ENCODE measurements around the gene CAPZB. TPM values are rescaled to one million over a fixed set of nuclear protein-coding genes. Genes with fewer than 3 reads are reported as not detected.

The CAPZB gene
- total and polyA plus RNA-seq, 2 donors, result 136 to 255 TPM

- no peaks in the 10 kb centered on the region for H3K9me3 ChIP-seq (ENCODE audit: control insufficient read depth in 2 of 2, insufficient read depth in 1 of 2, low read length in 1 of 2)
- H3K4me3 ChIP-seq (ENCODE audit: low read length in 2 of 2), result no peak overlapping the region
- DNase-seq (ENCODE audit: low read depth in 6 of 9, low spot score in 9 of 9), result no peak
- WGBS, result 93% methylated on average over 6 of the region's 6 CpGs
- peaks cover 31 to 65% of the 10 kb centered on the region in 2 donors for H3K4me1 ChIP-seq (ENCODE audit: control insufficient read depth in 2 of 2, insufficient read depth in 2 of 2, low read length in 2 of 2)
- H3K27me3 ChIP-seq (ENCODE audit: control insufficient read depth in 2 of 2, insufficient read depth in 1 of 2, low read length in 1 of 2), result no peaks in the 10 kb centered on the region
- peak overlapping the region; percentile 52 to 81 for H3K27ac ChIP-seq (ENCODE audit: low read depth in 1 of 2, low read length in 1 of 2)
- H3K36me3 ChIP-seq (ENCODE audit: control insufficient read depth in 2 of 2, insufficient read depth in 2 of 2, low read length in 1 of 2), result peaks cover 11 to 16% of the 10 kb centered on the region in 2 donors
These were observed 34.4 kb downstream of the CAPZB start for GRCh38 chr1:19450811-19451515.

- no peaks in the 10 kb centered on the region for H3K27me3 ChIP-seq (ENCODE audit: control insufficient read depth in 2 of 2, insufficient read depth in 1 of 2, low read length in 1 of 2)
- peak overlapping the region; percentile 33 to 67 for H3K27ac ChIP-seq (ENCODE audit: low read depth in 1 of 2, low read length in 1 of 2)
- H3K36me3 ChIP-seq (ENCODE audit: control insufficient read depth in 2 of 2, insufficient read depth in 2 of 2, low read length in 1 of 2), result peaks cover 11 to 12% of the 10 kb centered on the region in 2 donors
- WGBS, result 94% methylated on average over 13 of the region's 13 CpGs
- no peak for DNase-seq (ENCODE audit: low read depth in 6 of 9, low spot score in 9 of 9)
- H3K9me3 ChIP-seq (ENCODE audit: control insufficient read depth in 2 of 2, insufficient read depth in 1 of 2, low read length in 1 of 2), result no peaks in the 10 kb centered on the region
- peaks cover 29 to 62% of the 10 kb centered on the region in 2 donors for H3K4me1 ChIP-seq (ENCODE audit: control insufficient read depth in 2 of 2, insufficient read depth in 2 of 2, low read length in 2 of 2)
- no peak overlapping the region for H3K4me3 ChIP-seq (ENCODE audit: low read length in 2 of 2)
These were observed 35.7 kb downstream of the CAPZB start for GRCh38 chr1:19449454-19450228.

DNA sequence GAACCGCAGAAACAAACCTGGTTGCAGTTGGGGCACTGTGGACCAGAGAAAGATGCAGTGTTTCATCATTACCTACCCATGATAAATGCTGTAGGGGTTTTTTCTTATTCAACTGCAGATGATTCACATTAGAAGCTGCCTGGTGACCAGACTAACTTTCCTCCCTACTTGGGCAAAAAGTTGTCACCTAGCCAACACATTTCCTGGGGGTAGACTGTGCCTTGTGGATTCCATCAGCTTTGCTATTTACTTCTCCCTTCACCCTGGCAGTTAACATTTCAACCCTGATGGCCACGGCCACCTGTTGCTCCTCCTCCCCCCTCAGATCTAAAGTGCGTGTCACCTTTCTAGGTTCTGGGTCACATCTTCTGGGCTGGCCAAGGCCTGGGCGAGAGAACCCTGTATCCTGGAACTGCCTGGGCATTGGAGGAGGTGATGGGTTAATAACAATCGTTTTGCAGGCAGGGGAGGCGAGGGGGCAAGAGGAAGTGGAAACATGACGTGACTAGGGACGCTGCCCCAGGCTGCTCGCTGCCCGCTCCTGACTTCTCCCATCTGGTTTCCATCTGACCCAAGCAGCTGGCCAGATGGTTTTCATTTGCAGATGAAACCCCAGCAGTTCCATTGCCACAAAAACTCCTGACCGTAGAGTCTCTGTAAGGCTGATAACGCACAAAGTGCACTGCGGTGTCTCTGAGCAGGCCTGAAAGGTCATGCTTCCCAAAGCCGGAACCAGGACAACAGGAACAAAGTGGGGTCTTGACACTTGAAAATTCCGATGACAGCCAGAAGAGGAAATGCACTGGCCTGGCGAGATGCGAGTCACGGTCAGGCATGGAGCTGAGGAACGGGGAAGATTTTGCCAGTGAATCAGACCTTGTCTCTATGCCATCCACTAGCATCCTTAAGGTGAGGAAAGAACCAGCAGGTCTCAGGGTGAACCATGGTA is 36.6 kb downstream of the CAPZB start:
- Histone ChIP-seq H3K4me1 (ENCODE audit: control insufficient read depth in 2 of 2, insufficient read depth in 2 of 2, low read length in 2 of 2) (peaks cover 27 to 62% of the 10 kb centered on the region in 2 donors), H3K27ac (ENCODE audit: low read depth in 1 of 2, low read length in 1 of 2) (peak overlapping the region; percentile 61 to 67), H3K9me3 (ENCODE audit: control insufficient read depth in 2 of 2, insufficient read depth in 1 of 2, low read length in 1 of 2) (no peaks in the 10 kb centered on the region), H3K36me3 (ENCODE audit: control insufficient read depth in 2 of 2, insufficient read depth in 2 of 2, low read length in 1 of 2) (peaks cover 11 to 12% of the 10 kb centered on the region in 2 donors), H3K4me3 (ENCODE audit: low read length in 2 of 2) (no peak overlapping the region), H3K27me3 (ENCODE audit: control insufficient read depth in 2 of 2, insufficient read depth in 1 of 2, low read length in 1 of 2) (no peaks in the 10 kb centered on the region)
- DNase-seq (ENCODE audit: low read depth in 6 of 9, low spot score in 9 of 9), result no peak
- WGBS, result 78% methylated on average over 19 of the region's 19 CpGs

GRCh38 chr1:19447550-19447949 is 37.8 kb downstream of the CAPZB start:
- H3K27me3 ChIP-seq (ENCODE audit: control insufficient read depth in 2 of 2, insufficient read depth in 1 of 2, low read length in 1 of 2), result no peaks in the 10 kb centered on the region
- no peak for DNase-seq (ENCODE audit: low read depth in 6 of 9, low spot score in 9 of 9)

DNA sequence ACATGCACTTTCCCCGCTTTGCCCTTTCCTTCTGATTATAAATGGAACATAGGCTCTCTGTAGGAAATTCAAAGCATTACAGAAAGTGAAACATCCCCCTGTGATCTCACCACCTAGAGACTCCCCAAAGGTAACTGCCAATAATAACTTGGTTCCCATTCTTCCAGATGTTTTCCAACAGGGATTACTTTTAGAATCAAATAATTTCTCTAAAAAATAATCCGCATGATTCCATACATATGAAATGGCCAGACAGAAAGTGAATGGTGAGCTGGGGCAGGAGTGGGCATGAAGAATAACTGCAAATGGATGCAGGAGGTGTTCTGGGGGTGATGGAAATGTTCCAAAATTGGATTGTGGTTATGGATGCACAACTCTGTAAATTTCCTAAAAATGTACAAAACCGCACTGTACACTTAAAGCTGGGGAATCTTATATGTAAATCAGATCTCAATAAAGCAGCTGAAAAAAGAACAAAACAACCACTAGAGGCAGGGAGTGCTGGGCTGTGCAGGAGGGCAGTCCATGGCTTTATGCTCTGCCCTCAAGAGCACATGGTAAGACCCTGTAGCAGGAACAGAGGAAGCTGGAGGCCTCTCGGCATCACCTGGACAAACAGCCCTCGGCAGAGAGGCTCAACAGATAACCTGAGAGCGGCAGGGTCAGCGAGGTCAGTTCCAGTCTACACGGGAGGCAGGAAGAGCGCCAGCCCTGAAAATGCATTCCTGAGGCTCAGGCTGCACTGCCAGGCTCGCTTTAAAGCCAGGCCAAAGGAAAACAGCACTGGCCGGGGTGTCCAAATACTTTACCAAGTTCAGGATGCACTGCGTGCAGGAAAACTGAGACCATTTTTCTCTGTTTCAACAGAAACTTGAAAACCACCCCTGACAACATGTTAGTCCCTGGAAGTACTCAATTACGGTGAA is 39.7 kb downstream of the CAPZB start:
- no peaks in the 10 kb centered on the region for H3K27me3 ChIP-seq (ENCODE audit: control insufficient read depth in 2 of 2, insufficient read depth in 1 of 2, low read length in 1 of 2)
- no peak for DNase-seq (ENCODE audit: low read depth in 6 of 9, low spot score in 9 of 9)
- peak overlapping the region; percentile 25 to 44 for H3K27ac ChIP-seq (ENCODE audit: low read depth in 1 of 2, low read length in 1 of 2)
- H3K36me3 ChIP-seq (ENCODE audit: control insufficient read depth in 2 of 2, insufficient read depth in 2 of 2, low read length in 1 of 2), result peaks cover 9 to 12% of the 10 kb centered on the region in 2 donors
- H3K4me3 ChIP-seq (ENCODE audit: low read length in 2 of 2), result no peak overlapping the region
- H3K9me3 ChIP-seq (ENCODE audit: control insufficient read depth in 2 of 2, insufficient read depth in 1 of 2, low read length in 1 of 2), result no peaks in the 10 kb centered on the region
- 75% methylated on average over 13 of the region's 13 CpGs for WGBS
- peaks cover 25 to 59% of the 10 kb centered on the region in 2 donors for H3K4me1 ChIP-seq (ENCODE audit: control insufficient read depth in 2 of 2, insufficient read depth in 2 of 2, low read length in 2 of 2)

More at GRCh38 chr1:19447550-19447949, 37.8 kb downstream of the CAPZB start:
- H3K9me3 ChIP-seq (ENCODE audit: control insufficient read depth in 2 of 2, insufficient read depth in 1 of 2, low read length in 1 of 2), result no peaks in the 10 kb centered on the region
- peaks cover 27 to 68% of the 10 kb centered on the region in 2 donors for H3K4me1 ChIP-seq (ENCODE audit: control insufficient read depth in 2 of 2, insufficient read depth in 2 of 2, low read length in 2 of 2)
- WGBS, result 65% methylated on average over 9 of the region's 9 CpGs
- peaks cover 11 to 12% of the 10 kb centered on the region in 2 donors for H3K36me3 ChIP-seq (ENCODE audit: control insufficient read depth in 2 of 2, insufficient read depth in 2 of 2, low read length in 1 of 2)
- no peak overlapping the region for H3K4me3 ChIP-seq (ENCODE audit: low read length in 2 of 2)
- H3K27ac ChIP-seq (ENCODE audit: low read depth in 1 of 2, low read length in 1 of 2), result peak overlapping the region in 1 of 2 donors; percentile 67

DNA sequence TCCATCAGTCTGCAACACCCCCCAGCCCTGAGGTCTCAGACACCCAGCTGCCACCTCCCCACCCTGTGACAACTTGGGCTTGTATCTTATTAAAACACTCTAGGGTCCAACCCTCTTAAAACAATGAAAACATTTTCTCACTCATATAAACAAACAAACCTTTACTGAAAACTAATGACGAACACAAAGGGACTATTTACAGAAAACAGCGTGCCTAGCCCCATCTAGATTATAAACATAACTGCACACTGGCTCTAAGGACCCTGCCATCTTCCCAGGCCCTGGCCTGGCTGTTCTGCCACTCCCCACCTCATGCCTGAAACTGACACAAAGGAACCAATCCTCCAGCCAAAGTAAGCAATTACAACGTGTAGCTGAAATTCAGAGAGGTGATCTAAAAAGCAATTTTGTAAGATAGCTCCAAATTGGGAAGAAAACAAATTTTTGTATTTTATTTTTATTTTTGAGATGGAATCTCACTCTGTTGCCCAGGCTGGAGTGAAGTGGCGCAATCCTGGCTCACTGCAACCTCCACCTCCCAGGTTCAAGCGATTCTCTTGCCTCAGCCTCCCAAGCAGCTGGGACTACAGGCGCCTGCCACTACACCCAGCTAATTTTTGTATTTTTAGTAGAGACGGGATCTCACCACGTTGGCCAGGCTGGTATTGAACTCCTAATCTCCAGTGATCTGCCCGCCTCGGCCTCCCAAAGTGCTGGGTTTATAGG is 40.9 kb downstream of the CAPZB start:
- H3K4me1 ChIP-seq (ENCODE audit: control insufficient read depth in 2 of 2, insufficient read depth in 2 of 2, low read length in 2 of 2), result peaks cover 25 to 64% of the 10 kb centered on the region in 2 donors
- 87% methylated on average over 10 of the region's 10 CpGs for WGBS
- H3K36me3 ChIP-seq (ENCODE audit: control insufficient read depth in 2 of 2, insufficient read depth in 2 of 2, low read length in 1 of 2), result peaks cover 9 to 12% of the 10 kb centered on the region in 2 donors
- H3K4me3 ChIP-seq (ENCODE audit: low read length in 2 of 2), result no peak overlapping the region
- no peak overlapping the region for H3K27ac ChIP-seq (ENCODE audit: low read depth in 1 of 2, low read length in 1 of 2)
- no peak for DNase-seq (ENCODE audit: low read depth in 6 of 9, low spot score in 9 of 9)
- no peaks in the 10 kb centered on the region for H3K9me3 ChIP-seq (ENCODE audit: control insufficient read depth in 2 of 2, insufficient read depth in 1 of 2, low read length in 1 of 2)
- H3K27me3 ChIP-seq (ENCODE audit: control insufficient read depth in 2 of 2, insufficient read depth in 1 of 2, low read length in 1 of 2), result no peaks in the 10 kb centered on the region

DNA sequence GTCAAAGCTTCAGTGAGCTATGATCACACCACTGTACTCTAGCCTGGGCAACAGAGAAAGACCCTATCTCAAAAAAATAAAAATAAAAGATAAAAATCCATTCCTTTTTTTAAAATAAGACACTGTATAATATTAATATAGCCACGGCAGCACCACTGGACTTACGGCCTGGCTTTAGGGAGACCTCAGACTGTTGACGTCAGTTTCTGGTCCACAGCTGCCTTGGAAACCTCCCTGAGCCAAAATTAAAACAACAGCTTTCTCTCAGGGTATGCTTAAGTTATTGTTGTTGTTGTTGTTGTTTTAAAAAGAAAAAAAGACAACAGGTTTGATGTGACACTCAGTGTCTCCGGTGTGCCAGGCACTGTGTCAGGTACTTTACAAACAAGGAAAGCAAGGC is 42.0 kb downstream of the CAPZB start:
- H3K36me3 ChIP-seq (ENCODE audit: control insufficient read depth in 2 of 2, insufficient read depth in 2 of 2, low read length in 1 of 2), result peaks cover 4 to 5% of the 10 kb centered on the region in 2 donors
- peaks cover 15 to 63% of the 10 kb centered on the region in 2 donors for H3K4me1 ChIP-seq (ENCODE audit: control insufficient read depth in 2 of 2, insufficient read depth in 2 of 2, low read length in 2 of 2)
- no peak overlapping the region for H3K4me3 ChIP-seq (ENCODE audit: low read length in 2 of 2)
- no peaks in the 10 kb centered on the region for H3K27me3 ChIP-seq (ENCODE audit: control insufficient read depth in 2 of 2, insufficient read depth in 1 of 2, low read length in 1 of 2)
- WGBS, result 97% methylated on average over 4 of the region's 4 CpGs
- no peak for DNase-seq (ENCODE audit: low read depth in 6 of 9, low spot score in 9 of 9)
- no peaks in the 10 kb centered on the region for H3K9me3 ChIP-seq (ENCODE audit: control insufficient read depth in 2 of 2, insufficient read depth in 1 of 2, low read length in 1 of 2)
- H3K27ac ChIP-seq (ENCODE audit: low read depth in 1 of 2, low read length in 1 of 2), result peak overlapping the region in 1 of 2 donors; percentile 24
